A673 (cell line): Measurements from ENCODE around the gene COQ8B. TPM values are rescaled to one million over a fixed set of nuclear protein-coding genes. Genes with fewer than 3 reads are reported as not detected.

ENCODE experiments used
- BruUV-seq: library from RNA; stranded (reverse); fragments of 400-500 nt; replicated peaks from 2 replicates; lab custom pipeline; 2021; lab: Mats Ljungman, UMichigan
- CTCF ChIA-PET: fragments of 300-600 bp; sonication (Branson Sonifier 250); formaldehyde crosslinking; loops from one replicate; lab custom pipeline; 2022; ENCODE audit warnings: antibody characterized with exemption; lab: Charles Lee
- POLR2A ChIA-PET: fragments of 300-600 bp; sonication (Branson Sonifier 250); formaldehyde crosslinking; loops from one replicate; lab custom pipeline; 2022; ENCODE audit warnings: antibody characterized with exemption; ENCODE audit not compliant: low non-redundant PET; lab: Charles Lee
- DNase-seq: peaks from one replicate; pipeline ENCODE4 v3.0.0-alpha.2; 2015; ENCODE audit warnings: low spot score
- H3K27ac ChIP-seq: fragments of 200-600 bp; sonication (generic); 2 replicates; pipeline ENCODE4 v1.5.1; 2016; ENCODE audit warnings: mixed run types, low read depth, mild to moderate bottlenecking, mixed read lengths, antibody characterized with exemption, low read length; ENCODE audit not compliant: poor library complexity, severe bottlenecking
- H3K27me3 ChIP-seq: fragments of 200-600 bp; sonication (generic); replicated peaks from 2 replicates; pipeline ENCODE4 v1.6.1; 2017; ENCODE audit warnings: mixed run types, low read depth, mild to moderate bottlenecking, mixed read lengths, antibody characterized with exemption, low read length; ENCODE audit not compliant: insufficient read depth, poor library complexity
- H3K36me3 ChIP-seq: fragments of 200-600 bp; sonication (generic); 2 replicates; pipeline ENCODE4 v1.6.1; 2016; ENCODE audit warnings: mixed run types, mild to moderate bottlenecking, mixed read lengths, antibody characterized with exemption, low read length; ENCODE audit not compliant: insufficient read depth, poor library complexity, severe bottlenecking
- H3K4me1 ChIP-seq: fragments of 200-600 bp; sonication (generic); 2 replicates; pipeline ENCODE4 v1.6.1; 2017; ENCODE audit warnings: mixed run types, mild to moderate bottlenecking, mixed read lengths, antibody characterized with exemption, low read length; ENCODE audit not compliant: insufficient read depth, poor library complexity, severe bottlenecking
- H3K4me3 ChIP-seq: fragments of 200-600 bp; sonication (generic); 2 replicates; pipeline ENCODE4 v1.5.1; 2016; ENCODE audit warnings: low read depth, mixed run types, mild to moderate bottlenecking, mixed read lengths, low read length; ENCODE audit not compliant: poor library complexity, severe bottlenecking
- H3K9me3 ChIP-seq: fragments of 200-600 bp; sonication (generic); 2 replicates; pipeline ENCODE4 v1.6.1; 2016; ENCODE audit warnings: mixed run types, low read depth, mild to moderate bottlenecking, mixed read lengths, antibody characterized with exemption, low read length; ENCODE audit not compliant: poor library complexity, severe bottlenecking
- EZH2 ChIP-seq: fragments of 200-600 bp; sonication (generic); IDR thresholded peaks from 2 replicates; pipeline ENCODE4 v1.6.1; 2017; ENCODE audit warnings: borderline replicate concordance, low read depth, mild to moderate bottlenecking, mixed read lengths, antibody characterized with exemption, low read length; ENCODE audit not compliant: poor library complexity, severe bottlenecking
- intact Hi-C: fragments of 100-400 bp; cut with micrococcal nuclease; formaldehyde crosslinking; loops from one replicate; pipeline ENCODE4 v1.10.0; 2022; ENCODE audit not compliant: unreplicated experiment
- total RNA-seq: library from RNA; stranded (reverse); gene quantifications from 2 replicates; pipeline ENCODE4 v1.2.3, GENCODE V29; 2021
- TF ChIP-seq, protein P1 (sequence below): fragments of 300-800, 200-600 bp; sonication (generic); conservative IDR thresholded peaks from 2 replicates; pipeline ENCODE4 v1.5.1; 2017; ENCODE audit warnings: low read depth, mild to moderate bottlenecking, antibody characterized with exemption, low read length, moderate library complexity, mixed read lengths

COQ8B gene
- total RNA-seq, 1 experiment from 2014 or later: 34.1 TPM

DNA sequence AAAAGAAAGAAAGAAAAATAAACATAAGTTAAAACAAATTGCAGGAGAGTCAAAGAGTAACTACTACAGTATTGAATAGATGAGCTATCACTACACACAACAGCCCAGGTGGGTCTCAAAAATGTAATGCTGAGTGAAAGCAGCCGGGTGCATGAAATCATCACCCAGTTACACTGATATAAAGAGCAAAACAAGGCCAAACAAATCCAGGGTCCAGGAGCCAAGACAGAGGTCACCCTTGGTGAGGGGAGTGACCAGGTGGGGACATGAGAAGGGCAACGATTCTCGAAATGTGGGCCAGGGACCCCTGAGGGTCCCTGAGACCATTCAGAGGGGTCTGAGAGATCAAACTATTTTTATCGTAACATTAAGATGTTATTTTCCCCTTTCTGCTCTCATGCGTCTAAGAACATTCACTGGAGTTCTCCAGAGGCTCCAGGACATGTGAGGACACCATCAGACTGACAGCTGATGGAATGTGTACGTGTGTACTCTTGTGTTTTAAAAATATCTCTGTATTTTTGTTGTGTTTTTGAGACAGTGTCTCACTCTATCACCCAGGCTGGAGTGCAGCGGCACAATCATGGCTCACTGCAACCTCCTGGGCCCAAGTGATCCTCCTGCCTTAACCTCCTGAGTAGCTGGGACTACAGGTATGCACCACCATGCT is 10.6 kb downstream of the COQ8B start:
- ChIA-PET CTCF (no interaction called here), POLR2A (no interaction called here)
- no peaks in the 10 kb centered on the region for H3K4me1 ChIP-seq
- H3K27me3 ChIP-seq: no peaks in the 10 kb centered on the region
- H3K27ac ChIP-seq: no peak overlapping the region
- TF ChIP-seq, protein P1, sequence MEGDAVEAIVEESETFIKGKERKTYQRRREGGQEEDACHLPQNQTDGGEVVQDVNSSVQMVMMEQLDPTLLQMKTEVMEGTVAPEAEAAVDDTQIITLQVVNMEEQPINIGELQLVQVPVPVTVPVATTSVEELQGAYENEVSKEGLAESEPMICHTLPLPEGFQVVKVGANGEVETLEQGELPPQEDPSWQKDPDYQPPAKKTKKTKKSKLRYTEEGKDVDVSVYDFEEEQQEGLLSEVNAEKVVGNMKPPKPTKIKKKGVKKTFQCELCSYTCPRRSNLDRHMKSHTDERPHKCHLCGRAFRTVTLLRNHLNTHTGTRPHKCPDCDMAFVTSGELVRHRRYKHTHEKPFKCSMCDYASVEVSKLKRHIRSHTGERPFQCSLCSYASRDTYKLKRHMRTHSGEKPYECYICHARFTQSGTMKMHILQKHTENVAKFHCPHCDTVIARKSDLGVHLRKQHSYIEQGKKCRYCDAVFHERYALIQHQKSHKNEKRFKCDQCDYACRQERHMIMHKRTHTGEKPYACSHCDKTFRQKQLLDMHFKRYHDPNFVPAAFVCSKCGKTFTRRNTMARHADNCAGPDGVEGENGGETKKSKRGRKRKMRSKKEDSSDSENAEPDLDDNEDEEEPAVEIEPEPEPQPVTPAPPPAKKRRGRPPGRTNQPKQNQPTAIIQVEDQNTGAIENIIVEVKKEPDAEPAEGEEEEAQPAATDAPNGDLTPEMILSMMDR: no peak
- no peak for TF ChIP-seq EZH2
- intact Hi-C loops: no loop called here
- no peak overlapping the region for H3K4me3 ChIP-seq
- DNase-seq: no peak
- H3K9me3 ChIP-seq: no peaks in the 10 kb centered on the region
- no TSS peak for BruUV-seq
- peaks cover 38% of the 10 kb centered on the region for H3K36me3 ChIP-seq

DNA sequence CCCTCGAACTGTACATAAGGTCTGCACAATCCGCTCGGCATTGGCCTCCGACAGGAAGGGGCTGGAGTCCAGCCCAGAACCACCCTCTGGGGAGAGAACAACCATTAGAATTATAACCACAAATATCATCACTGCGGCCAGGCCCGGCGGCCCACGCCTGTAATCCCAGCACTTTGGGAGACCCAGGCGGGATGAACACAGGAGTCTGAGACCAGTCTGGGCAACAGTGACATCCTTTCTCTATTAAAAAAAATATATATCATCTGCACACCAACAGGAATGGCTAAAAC is 11.4 kb downstream of the COQ8B start:
- Histone ChIP-seq H3K4me1 (no peaks in the 10 kb centered on the region), H3K27ac (no peak overlapping the region), H3K27me3 (no peaks in the 10 kb centered on the region), H3K36me3 (peaks cover 35% of the 10 kb centered on the region), H3K4me3 (no peak overlapping the region), H3K9me3 (no peaks in the 10 kb centered on the region)
- intact Hi-C loops: no loop called here
- no peak for DNase-seq
- TF ChIP-seq, protein P1: no peak
- no peak for TF ChIP-seq EZH2
- ChIA-PET POLR2A (no interaction called here), CTCF (no interaction called here)
- BruUV-seq: no TSS peak

DNA sequence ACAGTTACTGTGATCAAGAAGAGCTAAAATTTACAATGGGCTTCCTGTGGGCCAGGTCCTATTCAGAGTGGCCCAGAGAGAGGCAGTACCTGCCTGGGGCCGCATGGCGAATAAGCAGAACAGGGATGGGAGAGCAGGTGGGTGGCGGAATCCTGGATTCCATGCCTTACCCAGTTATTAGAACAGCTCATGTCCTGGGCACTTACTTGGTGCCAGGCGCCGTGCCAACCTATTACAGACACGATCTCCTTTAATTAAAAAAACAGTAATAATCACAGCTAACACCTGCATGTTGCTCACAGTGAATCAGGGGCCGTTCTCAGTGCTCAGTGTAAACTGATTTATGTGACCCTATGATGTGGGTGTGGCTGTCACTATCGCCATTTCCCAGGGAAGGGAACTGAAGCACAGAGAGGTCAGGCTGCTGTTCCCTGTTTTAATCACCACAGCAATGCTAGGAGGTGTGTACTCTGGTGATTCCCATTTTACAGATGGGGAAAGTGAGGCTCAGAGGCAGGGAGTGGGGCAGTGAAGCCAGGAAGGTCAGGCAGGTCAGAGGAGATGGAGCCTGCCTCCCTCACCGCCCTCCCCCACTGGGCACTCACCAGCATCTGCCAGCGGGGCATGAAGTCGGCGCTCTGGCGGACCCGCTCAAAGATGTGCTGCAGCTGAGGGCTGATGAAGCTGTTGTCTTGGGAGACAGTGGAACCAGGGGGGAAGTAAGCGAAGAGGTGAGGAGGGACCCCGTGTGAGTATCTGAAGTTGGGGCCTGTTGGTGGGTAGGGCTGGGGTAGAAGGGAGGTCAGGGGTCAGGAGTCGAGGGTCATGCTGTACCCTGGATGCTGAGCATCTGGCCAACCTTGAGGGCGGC is 12.0 kb downstream of the COQ8B start:
- Histone ChIP-seq H3K27ac (no peak overlapping the region), H3K4me1 (no peaks in the 10 kb centered on the region), H3K9me3 (no peaks in the 10 kb centered on the region), H3K27me3 (no peaks in the 10 kb centered on the region), H3K4me3 (no peak overlapping the region), H3K36me3 (peaks cover 34% of the 10 kb centered on the region)
- intact Hi-C loops: no loop called here
- no TSS peak for BruUV-seq
- ChIA-PET POLR2A (no interaction called here), CTCF (interaction anchor here (0.5 kb wide), 1 partner anchor 82 kb away, joined by 4 read pairs; no protein-coding TSS in a partner anchor)
- DNase-seq: no peak
- no peak for TF ChIP-seq EZH2
- TF ChIP-seq, protein P1: no peak
